B cell (primary cell): ENCODE data around the gene TMEM266. TPM values are rescaled to one million over a fixed set of nuclear protein-coding genes. Genes with fewer than 3 reads are reported as not detected.

Experiments used
- ATAC-seq: fragments of 200-7000 bp; cut with Tn5 transposase; one replicate; pipeline ENCODE4 v1.10.0; 2021; ENCODE audit warnings: low read depth, mild to moderate bottlenecking, moderate number of reproducible peaks, moderate library complexity
- CTCF ChIA-PET: fragments of 350-600 bp; sonication (Branson Sonifier 250); formaldehyde crosslinking; loops from one replicate; lab custom pipeline; 2021; ENCODE audit warnings: antibody characterized with exemption, inconsistent platforms; lab: Charles Lee
- POLR2A ChIA-PET: fragments of 350-600 bp; sonication (Branson Sonifier 250); formaldehyde crosslinking; loops from one replicate; lab custom pipeline; 2021; ENCODE audit warnings: antibody characterized with exemption; lab: Charles Lee
- DNase-seq: peaks from one replicate; pipeline ENCODE4 v3.0.0; 2013
- H2AFZ ChIP-seq: 2 replicates; pipeline ENCODE4 v1.6.1; 2012; ENCODE audit warnings: mild to moderate bottlenecking, low read depth, low read length; ENCODE audit not compliant: insufficient read depth, poor library complexity, severe bottlenecking
- H3K27ac ChIP-seq, 2 donors: 1 replicate in 1 of 2; 2 replicates in 1 of 2; pipeline ENCODE4 v1.5.1; 2012 to 2013; ENCODE audit warnings: low read length in 2 of 2, mild to moderate bottlenecking in 2 of 2, moderate library complexity in 1 of 2
- H3K27me3 ChIP-seq, 4 experiments: fragments of 200-600 bp in 1 of 4; sonication (generic) in 1 of 4; replicated peaks in 1 of 4; 1 replicate in 2 of 4; 2 replicates in 2 of 4; pipeline versions ENCODE4 v1.6.1 to v1.7.0; 2013 to 2016; ENCODE audit warnings: low read length in 3 of 4, mild to moderate bottlenecking in 2 of 4, mixed read lengths in 1 of 4, moderate library complexity in 1 of 4; ENCODE audit not compliant: insufficient read depth in 4 of 4, control insufficient read depth in 3 of 4; ENCODE audit errors: control extremely low read depth in 1 of 4
- H3K36me3 ChIP-seq, 2 experiments: replicated peaks in 1 of 2; 1 replicate in 1 of 2; 2 replicates in 1 of 2; pipeline versions ENCODE4 v1.6.1 to v1.7.1; 2013; ENCODE audit warnings: low read length in 1 of 2; ENCODE audit not compliant: insufficient read depth in 2 of 2, control insufficient read depth in 1 of 2; ENCODE audit errors: control extremely low read depth in 1 of 2, extremely low read depth in 1 of 2
- H3K4me1 ChIP-seq, 2 donors: fragments of 200-600 bp in 1 of 2; sonication (generic) in 1 of 2; 1 replicate in 1 of 2; 2 replicates in 1 of 2; pipeline versions ENCODE4 v1.5.1 to v1.6.1; 2013 to 2017; ENCODE audit warnings: low read length in 2 of 2; ENCODE audit not compliant: control insufficient read depth in 2 of 2, insufficient read depth in 2 of 2
- H3K4me2 ChIP-seq: replicated peaks from 2 replicates; pipeline ENCODE3; 2012; ENCODE audit warnings: mild to moderate bottlenecking, low read depth, low read length; ENCODE audit not compliant: poor library complexity, severe bottlenecking
- H3K4me3 ChIP-seq, 5 experiments: fragments of 200-600 bp in 1 of 5; sonication (generic) in 1 of 5; 1 replicate in 3 of 5; 2 replicates in 2 of 5; pipeline versions ENCODE4 v1.5.1 to v1.7.0; 2011 to 2016; ENCODE audit warnings: low read length in 4 of 5, mild to moderate bottlenecking in 4 of 5, low read depth in 2 of 5, control low read depth in 1 of 5, moderate library complexity in 1 of 5; ENCODE audit not compliant: insufficient read depth in 1 of 5; ENCODE audit errors: control extremely low read depth in 1 of 5, extremely low read depth in 1 of 5
- H3K79me2 ChIP-seq: fragments of 200-600 bp; sonication (generic); one replicate; pipeline ENCODE4 v1.6.0; 2016; ENCODE audit warnings: low read length; ENCODE audit not compliant: control insufficient read depth, insufficient read depth
- H3K9ac ChIP-seq: fragments of 200-600 bp; sonication (generic); 2 replicates; pipeline ENCODE4 v1.6.1; 2017; ENCODE audit warnings: mild to moderate bottlenecking, low read length, moderate library complexity
- H3K9me3 ChIP-seq, 3 donors: one replicate each; pipeline versions ENCODE4 v1.6.1 to v1.7.1; 2013; ENCODE audit warnings: low read length in 2 of 3; ENCODE audit not compliant: control insufficient read depth in 2 of 3, insufficient read depth in 1 of 3; ENCODE audit errors: control extremely low read depth in 1 of 3
- H4K20me1 ChIP-seq: 2 replicates; pipeline ENCODE4 v1.6.0; 2012; ENCODE audit warnings: mild to moderate bottlenecking, low read length; ENCODE audit not compliant: insufficient read depth, control insufficient read depth, poor library complexity, severe bottlenecking
- H3K27ac Mint-ChIP-seq: one replicate; pipeline ENCODE4 v1.8.0; 2021; ENCODE audit warnings: mixed read lengths
- H3K27me3 Mint-ChIP-seq: one replicate; pipeline ENCODE4 v1.8.0; 2021; ENCODE audit warnings: mixed read lengths
- H3K4me1 Mint-ChIP-seq: one replicate; pipeline ENCODE4 v1.8.0; 2021; ENCODE audit warnings: mixed read lengths
- H3K4me3 Mint-ChIP-seq: one replicate; pipeline ENCODE4 v1.8.0; 2021; ENCODE audit warnings: mixed read lengths
- H3K9me3 Mint-ChIP-seq: one replicate; pipeline ENCODE4 v1.8.0; 2022; ENCODE audit warnings: mixed read lengths; ENCODE audit not compliant: insufficient read depth
- CTCF ChIP-seq: fragments of 200-600 bp; IDR thresholded peaks from one replicate; pipeline ENCODE4 v1.8.0; 2022; ENCODE audit warnings: antibody characterized with exemption, mild to moderate bottlenecking
- EZH2 ChIP-seq: IDR thresholded peaks from 2 replicates; pipeline ENCODE4 v1.6.1; 2012; ENCODE audit warnings: borderline replicate concordance, low read depth, mild to moderate bottlenecking, moderate library complexity, low read length; ENCODE audit not compliant: insufficient read depth, poor library complexity, severe bottlenecking
- WGBS: methylation state at CpG from one replicate; pipeline ENCODE4 v1.1.5; 2013; ENCODE audit warnings: missing lambda C conversion rate; ENCODE audit not compliant: insufficient coverage; 5-methylcytosine and 5-hydroxymethylcytosine counted together
- intact Hi-C: fragments of 100-400 bp; cut with micrococcal nuclease; formaldehyde crosslinking; loops from one replicate; pipeline ENCODE4 v1.10.0; 2022
- polyA plus RNA-seq: library from polyadenylated mRNA; depleted of rRNA; stranded (reverse); fragments of >200 nt; gene quantifications from 2 replicates; pipeline ENCODE4 v1.2.3, GENCODE V29; 2012
- total RNA-seq, 2 donors: library from RNA; stranded (reverse); fragments of 120-200 nt in 1 of 2; gene quantifications; 1 replicate in 1 of 2; 2 replicates in 1 of 2; pipeline versions ENCODE4 v1.2.3 to v1.2.4, GENCODE V29; 2013 to 2022

The TMEM266 gene
- total and polyA plus RNA-seq, 2 donors (not counting 1 experiment from before 2014, with no cell fraction given): not detected

DNA sequence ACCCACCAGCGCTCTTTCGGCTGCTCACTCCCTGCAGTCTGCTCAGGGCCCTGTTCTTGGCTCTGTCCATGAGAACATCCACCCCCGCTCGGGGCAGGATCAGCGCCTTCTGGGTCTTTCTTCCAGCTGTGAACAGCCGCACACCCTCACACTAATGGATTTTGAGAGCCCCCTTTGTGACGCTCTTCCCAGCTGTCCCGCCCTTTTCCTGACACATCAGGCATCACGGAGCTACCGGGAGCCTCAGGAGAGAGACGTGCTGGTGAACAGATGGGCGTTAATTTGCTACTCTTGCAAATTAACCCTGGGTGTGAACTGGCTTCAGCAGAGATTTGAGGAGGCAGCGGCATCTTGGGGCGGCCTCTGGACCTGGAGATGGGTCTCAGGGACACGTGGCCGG, 113.0 kb downstream of the TMEM266 start:
- Histone ChIP-seq H3K4me3 (no peak overlapping the region), H3K36me3 (no peaks in the 10 kb centered on the region), H3K9ac (no peak overlapping the region), H3K4me1 (no peaks in the 10 kb centered on the region), H3K4me2 (no peak overlapping the region), H3K27ac (no peak overlapping the region), H2AFZ (no peak overlapping the region), H3K79me2 (no peaks in the 10 kb centered on the region), H4K20me1 (no peaks in the 10 kb centered on the region), H3K27me3 (peaks cover 0 to 7% (median 1%) of the 10 kb centered on the region in 4 experiments), H3K9me3 (peaks cover 0 to 17% (median 0%) of the 10 kb centered on the region in 3 donors)
- Mint-ChIP-seq H3K27me3 (peaks cover 16% of the 10 kb centered on the region), H3K27ac (no peak overlapping the region), H3K4me3 (no peak overlapping the region), H3K9me3 (no peaks in the 10 kb centered on the region), H3K4me1 (no peaks in the 10 kb centered on the region)
- POLR2A ChIA-PET: no interaction called here
- no peak for DNase-seq
- no peak for ATAC-seq
- 83% methylated on average over 11 of the region's 16 CpGs for WGBS
- CTCF ChIA-PET: no interaction called here
- no peak for TF ChIP-seq EZH2
- no peak for TF ChIP-seq CTCF
- intact Hi-C loops: no loop called here

DNA sequence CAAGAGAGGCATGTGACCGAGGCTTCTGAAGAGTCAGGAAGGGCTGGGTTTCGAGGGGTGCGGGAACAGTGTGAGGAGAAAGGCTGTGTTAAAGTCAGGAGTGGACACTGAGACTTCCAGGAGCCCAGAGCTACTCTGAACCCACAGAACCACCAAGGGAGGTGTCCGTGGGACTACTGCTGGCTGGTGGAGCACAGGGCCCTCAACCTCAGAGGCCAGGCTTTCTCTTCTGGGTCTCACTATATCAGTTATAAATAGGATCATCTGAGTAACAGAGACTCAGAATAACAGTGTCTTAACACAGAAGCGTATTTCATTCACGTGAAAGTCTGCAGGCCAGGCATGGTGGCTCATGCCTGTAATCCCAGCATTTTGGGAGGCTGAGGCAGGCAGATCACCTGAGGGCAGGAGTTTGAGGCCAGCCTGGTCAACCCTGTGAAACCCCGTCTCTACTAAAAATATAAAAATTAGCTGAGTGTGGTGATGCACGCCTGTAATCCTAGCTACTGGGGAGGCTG, 113.6 kb downstream of the TMEM266 start:
- Histone ChIP-seq H3K4me1 (no peaks in the 10 kb centered on the region), H2AFZ (no peak overlapping the region), H3K9ac (no peak overlapping the region), H3K9me3 (peaks cover 0 to 17% (median 0%) of the 10 kb centered on the region in 3 donors), H3K4me2 (no peak overlapping the region), H3K36me3 (no peaks in the 10 kb centered on the region), H3K27ac (no peak overlapping the region), H3K27me3 (peaks cover 0 to 9% (median 1%) of the 10 kb centered on the region in 4 experiments), H4K20me1 (no peaks in the 10 kb centered on the region), H3K4me3 (no peak overlapping the region), H3K79me2 (no peaks in the 10 kb centered on the region)
- CTCF ChIA-PET: no interaction called here
- ATAC-seq (no peak), DNase-seq (no peak)
- TF ChIP-seq CTCF: no peak
- no peak for TF ChIP-seq EZH2
- intact Hi-C loops: no loop called here
- WGBS: 78% methylated on average over 7 of the region's 8 CpGs
- Mint-ChIP-seq H3K27me3 (peaks cover 22% of the 10 kb centered on the region), H3K9me3 (no peaks in the 10 kb centered on the region), H3K4me3 (no peak overlapping the region), H3K27ac (no peak overlapping the region), H3K4me1 (no peaks in the 10 kb centered on the region)
- POLR2A ChIA-PET: no interaction called here
